CD4-positive, alpha-beta T cell treated with Interleukin-4 for 4 hours (primary cell): ENCODE results near the gene LELP1.
A peak's percentile ranks its signal among the peaks of the same experiment; 100 is the strongest.
"Not testable (repeated sequence)": the region's sequence is repeated elsewhere in the genome, so short reads cannot be mapped to it uniquely, and the experiment has no call there.

Experiments used
- DNase-seq: peaks from one replicate; pipeline ENCODE4 v3.0.0-alpha.2; 2020

Gene LELP1

DNA sequence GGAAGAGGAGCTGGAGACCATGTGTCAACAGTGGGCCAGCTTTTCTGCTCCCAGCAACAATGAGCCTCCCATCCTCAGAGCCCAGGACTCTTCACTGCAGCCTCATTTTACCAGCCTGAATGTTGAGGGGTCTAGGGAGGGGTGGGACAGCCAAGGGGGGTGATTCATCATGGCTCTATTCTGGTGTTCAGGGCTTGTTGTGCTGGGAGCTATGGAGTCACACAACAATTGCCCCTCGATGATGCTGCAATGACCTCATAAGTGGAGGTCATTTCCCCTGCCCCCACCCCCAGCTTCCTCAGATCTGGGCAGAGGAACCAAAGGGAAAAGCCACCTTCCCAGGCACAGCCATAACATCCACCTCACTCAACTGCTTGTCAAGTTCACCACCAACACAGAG is at the start of gene LELP1:
TSS of gene LELP1 (plus strand) at position 301 of the 400 bp plus-strand sequence. CDS start 1,278 bp downstream, outside the sequence.
- no peak for DNase-seq

DNA sequence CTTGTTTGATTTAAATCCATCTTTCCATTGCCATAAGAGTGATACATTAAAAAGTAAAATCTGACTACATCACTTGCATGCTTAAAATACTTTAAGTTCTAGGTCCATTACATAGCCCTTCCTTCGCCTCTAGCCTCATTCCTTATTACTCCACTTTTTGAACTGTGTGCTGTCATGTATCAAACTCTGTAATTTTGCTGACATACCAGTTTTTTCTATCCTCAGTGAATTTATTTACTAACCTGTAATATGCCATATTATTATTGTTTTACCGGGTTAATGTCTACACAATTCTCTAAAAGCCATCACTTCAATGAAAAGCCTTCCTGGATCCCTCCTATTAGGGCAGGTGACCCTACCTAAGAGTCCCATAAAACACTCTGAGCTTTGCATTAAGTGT is 47.7 kb upstream of the LELP1 start:
- DNase-seq, result no peak

DNA sequence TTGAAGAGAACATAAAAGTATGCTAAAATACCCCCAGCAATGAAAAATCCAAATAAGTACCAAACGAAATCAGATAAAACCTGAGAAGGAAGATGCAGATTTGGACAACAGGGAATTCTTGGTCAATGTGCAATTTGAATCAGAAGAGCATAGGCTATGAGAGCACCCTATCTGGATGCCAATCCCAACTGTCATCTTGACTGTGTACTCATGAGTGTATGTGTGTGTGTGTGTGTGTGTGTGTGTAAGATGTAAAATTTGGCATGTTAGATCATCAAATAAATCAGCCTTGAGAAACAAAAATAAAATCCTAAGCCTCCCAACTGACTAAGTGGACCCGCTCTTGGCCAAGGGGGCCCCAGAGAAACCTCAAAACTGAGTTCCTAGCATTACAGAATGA is 34.5 kb upstream of the LELP1 start:
- no peak for DNase-seq

DNA sequence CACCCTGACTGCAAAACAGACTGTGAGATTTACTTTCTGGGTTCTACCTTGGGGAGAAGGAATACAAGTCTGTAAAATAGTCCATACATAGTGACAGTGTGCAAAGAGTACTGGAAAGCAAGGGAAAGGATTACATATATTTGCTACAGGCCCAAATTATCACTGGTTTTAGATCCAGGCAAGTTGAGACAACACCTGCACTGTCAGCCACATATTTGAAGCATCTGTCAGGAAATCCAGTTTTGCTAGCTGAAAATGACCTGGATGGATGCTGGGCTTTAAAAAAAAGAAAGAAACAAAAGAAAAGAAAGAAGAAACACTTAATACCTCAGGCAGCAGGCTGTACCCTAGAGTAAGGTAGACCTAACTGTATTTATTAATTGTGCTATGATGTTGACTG is 28.6 kb upstream of the LELP1 start:
- DNase-seq, result no peak

DNA sequence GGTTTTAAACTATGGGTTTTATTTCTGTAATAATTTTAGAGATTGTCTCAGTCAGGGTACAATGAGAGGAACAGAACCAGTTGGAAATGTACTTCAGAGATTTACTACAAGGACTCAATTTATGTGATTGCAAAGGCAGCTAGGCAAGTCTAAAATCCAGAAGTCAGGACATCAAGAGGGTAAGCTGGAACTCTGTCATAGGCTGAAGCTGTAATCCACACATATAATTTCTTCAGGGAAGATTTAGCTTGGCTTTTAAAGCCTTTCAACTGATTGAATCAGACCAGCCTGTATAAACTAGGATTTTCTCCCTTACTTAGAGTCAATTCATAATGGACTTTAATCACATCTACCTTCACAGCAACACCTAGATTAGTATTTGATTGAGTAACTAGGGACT is 24.3 kb upstream of the LELP1 start:
- DNase-seq, result no peak

DNA sequence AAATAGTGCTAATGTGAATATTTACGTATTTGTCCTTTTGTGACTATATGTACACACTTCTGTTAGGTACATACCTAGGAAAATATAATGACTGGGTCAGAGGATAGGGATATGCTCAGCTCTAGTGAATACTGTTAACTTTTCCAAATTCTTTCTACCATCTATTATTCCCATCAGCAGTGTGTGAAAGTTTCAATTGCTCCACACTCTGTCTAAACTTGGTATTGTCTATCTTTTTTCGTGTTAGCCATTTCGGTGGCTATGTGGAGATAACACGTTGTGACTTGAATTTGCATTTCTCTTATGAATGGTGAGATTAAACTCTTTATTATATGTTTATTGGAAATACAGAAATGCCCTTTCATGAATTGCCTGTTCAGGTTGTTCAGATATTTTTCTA is 22.7 kb upstream of the LELP1 start:
- no peak for DNase-seq

DNA sequence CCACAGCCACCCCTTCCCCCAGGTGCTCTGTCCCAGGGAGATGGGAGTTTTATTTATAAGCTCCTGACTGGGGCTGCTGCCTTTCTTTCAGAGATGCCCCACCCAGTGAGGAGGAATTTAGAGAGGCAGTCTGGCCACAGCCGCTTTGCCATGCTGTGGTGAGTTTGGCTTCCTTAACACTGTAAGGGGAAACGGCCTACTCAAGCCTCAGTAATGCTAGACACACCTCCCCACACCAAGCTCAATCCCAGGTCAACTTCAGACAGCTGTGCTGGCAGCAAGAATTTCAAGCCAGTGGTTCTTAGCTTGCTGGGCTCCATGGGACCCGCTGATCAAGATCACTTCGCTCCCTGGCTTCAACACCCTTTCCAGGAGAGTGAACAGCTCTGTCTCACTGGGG is 14.9 kb upstream of the LELP1 start:
- not testable (repeated sequence) for DNase-seq

DNA sequence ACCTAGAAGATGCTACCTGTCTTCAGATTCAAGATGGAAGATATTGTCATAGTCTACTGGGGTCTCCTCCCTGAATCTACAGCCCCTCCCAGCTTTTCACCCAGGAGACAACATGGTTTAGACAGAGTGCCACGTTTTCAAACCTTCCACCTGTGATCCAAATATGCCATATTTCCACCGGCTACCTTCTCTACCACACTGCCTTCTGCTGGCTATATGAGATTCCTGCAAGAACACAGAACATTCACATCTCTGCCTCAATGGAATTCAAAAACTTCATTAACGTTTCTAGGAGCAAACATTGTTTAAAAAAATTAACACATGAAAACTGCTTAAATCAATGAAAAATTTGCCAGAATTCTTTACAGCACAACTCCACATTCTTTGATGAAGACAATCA is 12.9 kb upstream of the LELP1 start:
- DNase-seq, result no peak

DNA sequence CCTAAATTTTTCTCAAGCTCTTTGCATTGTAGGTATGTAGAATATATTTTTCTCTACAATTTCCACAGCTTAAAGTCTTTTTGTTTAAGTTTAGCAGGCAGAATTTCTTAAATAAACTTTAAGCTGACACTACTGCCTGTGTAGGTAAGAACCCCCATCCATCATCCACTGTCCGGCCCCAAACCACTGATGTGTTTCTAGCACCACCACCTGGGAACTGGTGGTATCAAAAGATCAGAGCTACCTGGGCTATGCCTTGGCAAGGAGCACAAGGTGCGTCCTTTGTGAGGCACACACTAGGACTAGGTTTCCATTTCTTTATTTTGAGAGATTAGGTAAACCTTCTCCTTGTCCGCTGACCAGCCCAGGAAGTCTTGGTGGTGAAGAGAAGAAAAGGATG is 10.5 kb upstream of the LELP1 start:
- DNase-seq, result no peak

DNA sequence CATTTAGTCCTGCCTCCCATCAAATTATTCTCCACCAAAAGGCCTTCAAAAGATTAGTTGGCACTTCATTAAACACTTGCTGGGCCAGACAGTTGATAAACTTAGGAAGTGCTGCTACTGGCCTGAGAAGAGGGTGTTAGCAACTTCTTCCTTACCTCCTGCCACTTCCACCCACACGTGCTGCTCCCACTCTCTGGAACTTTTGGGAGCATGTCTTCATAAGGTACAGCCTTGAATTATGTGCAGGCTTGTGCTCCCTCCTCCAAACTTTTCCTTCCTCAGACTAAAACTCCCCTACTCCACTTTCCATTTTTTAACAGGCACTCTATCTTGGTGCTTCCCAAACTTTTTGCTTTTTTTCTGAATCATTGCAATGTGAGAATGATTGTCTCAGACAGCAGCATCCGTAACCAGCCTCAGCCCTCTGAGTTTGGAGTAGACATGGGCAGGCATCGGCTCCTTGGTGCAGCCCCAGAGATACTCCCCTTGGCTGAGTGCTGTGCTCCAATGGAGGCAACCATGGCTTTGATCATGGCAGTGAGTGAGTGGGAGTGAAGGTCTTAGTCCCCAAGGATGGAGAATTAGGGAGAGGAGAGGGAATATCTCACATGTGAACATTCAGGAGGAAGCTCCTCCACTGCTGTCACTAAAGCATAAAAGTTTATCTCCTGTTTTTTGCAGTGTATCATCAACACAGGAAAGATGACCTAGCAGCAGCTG is 8.7 kb upstream of the LELP1 start:
- DNase-seq, result no peak

DNA sequence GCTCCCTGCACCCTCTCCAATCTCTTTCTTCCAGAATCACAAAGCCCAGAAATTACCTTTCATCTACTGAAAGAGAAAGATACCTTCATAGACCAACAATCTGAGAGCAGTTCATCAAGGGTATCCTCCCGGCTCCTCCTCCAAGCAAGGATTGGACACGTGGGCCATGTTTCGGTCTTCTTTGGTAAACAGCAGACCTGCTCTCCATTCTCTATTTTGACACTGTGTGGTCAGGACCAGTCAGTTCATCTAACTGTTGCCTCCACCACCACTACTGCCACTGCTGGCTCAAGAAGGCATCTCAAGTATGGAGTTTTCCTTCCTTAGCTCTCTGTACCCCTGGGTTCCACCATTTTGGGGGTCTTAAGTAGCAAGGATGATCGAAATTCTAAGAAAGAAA is 8.0 kb upstream of the LELP1 start:
- DNase-seq, result no peak

DNA sequence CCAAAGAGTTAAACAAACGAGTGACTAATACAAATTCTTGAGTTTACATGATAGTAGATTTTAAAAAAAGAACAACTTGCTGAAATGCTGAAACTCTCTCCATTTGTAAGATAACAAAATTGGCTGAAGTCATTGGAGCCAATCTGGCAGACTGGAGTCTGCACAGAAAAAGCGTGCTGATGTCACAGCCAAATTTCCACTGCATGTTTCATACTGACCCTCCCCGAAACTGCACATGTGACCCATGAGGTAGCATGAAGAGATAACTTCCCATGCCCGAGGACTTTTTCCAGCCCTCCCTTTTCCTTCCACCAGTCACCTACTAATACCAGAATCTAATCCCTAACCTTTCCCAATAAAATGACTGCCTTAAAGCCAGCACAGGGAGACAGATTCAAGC is 1.2 kb upstream of the LELP1 start:
- no peak for DNase-seq

DNA sequence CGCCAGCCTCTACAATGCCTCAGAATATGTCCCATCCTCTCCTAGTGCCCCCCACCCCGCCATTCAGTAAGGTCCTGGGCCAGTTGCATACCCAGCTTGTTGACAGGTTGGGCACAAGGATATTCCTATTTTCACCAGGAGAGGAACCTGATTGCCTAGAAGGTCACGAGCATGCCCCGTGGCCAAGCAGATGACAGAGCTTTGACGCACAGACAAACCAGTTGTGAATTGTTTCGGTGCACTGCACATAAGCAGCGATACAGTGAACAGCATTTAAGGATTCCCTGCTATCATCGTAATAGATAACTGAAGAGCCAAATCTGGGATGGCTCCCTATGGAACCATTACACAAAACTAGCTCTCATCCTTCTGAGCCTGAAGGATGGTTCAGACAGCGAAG is 3.4 kb downstream of the LELP1 start:
- DNase-seq, result no peak

DNA sequence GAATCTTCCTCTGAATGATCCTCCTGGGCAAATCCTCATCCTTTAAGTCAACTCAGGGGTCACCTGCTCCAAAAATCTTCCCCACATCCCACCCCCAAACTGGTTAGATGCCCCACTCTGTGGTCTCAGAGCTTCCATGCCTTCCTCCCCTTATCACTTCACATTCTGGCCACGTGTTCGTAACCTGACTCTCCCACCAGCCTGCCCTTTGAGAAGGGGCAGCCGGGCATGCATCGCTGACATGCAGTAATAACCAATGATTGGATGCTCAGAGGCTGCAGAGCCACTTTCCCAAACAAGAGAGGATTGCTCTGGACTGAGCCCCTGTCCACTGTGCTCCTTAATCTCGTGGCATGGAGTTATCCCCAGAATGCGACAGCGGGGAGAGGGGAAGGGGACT is 7.0 kb downstream of the LELP1 start:
- no peak for DNase-seq

DNA sequence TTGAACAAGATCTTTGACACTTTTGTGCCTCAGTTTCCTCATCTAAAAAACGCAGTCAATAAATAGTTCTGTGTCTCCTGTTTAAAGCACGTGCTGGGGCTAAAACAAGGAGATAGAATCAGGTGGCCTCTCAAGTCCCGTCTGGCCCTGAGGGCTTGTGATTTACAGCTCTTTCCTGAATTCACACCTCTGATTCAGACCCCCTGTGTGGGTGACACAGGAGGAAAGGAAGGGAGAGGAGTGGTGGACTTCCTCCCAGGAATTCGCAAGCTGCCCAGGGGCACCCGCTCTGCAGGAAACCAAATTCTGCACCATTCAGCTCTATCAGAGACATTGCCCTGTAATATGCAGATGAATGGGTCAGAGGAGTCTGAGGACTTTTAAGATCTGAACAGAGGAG is 9.0 kb downstream of the LELP1 start:
- no peak for DNase-seq

DNA sequence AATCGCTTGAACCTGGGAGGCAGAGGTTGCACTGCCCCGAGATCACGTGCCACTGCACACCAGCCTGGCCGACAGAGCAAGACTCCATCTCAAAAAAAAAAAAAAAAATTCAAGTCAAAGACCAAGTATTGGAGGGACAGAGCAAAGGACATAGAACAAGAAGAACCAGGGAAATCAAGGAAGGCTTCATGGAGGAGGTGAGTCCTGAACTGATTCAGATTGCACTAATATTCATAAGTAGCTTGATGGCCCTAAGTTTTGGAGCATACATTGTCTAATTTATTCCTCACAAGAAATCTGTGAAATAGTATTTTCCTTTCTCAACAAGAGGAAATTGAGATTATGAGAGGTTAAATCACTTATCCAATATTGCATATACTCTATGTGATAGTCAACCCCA is 10.3 kb downstream of the LELP1 start:
- DNase-seq, result no peak

DNA sequence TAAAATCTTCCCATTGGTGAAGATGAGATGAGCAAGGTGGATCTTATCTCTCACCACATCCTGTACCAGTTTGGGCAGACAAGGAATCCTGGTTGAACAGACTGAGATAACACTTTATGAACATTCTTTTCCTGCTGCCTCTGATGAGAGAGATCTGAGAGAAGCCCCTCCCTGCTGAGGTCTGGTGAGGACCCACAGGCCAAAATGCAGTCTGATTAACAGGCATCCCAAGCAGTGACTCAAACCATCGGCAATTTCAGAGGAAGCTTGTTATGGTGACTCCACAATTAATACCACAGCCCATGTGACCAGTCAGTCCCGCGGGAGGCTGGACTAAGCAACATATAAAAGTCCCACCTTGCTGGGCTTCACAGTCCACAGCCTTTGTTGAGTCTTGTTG is 14.0 kb downstream of the LELP1 start, which contains the start of gene PRR9:
TSS of gene PRR9 (plus strand) at position 373 of the 400 bp plus-strand sequence. CDS start 561 bp downstream, outside the sequence.
- no peak for DNase-seq

DNA sequence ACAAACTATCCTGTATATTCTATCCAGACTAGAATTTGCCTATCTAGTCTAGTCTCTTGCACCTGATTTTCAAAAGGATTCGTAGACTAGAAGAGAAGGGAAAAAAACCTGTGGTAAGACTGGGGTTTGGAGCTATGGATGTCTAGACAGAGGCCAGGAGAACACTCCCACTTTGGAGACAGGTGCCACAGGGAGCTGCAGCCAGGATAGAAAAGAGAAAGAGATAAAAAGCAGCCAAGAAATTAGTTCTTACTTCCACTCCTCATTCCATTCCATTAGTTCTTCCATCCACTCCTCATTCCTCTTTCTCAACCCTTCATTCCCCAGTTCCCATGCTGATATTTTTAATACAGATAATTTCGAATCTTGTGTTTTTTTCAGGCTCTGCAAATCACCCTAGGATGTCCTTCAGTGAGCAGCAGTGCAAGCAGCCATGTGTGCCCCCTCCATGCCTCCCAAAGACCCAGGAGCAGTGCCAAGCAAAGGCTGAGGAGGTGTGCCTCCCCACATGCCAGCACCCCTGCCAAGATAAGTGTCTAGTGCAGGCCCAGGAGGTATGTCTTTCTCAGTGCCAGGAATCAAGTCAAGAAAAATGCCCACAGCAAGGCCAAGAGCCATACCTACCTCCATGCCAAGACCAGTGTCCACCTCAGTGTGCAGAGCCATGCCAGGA is 14.7 kb downstream of the LELP1 start:
- DNase-seq, result no peak

DNA sequence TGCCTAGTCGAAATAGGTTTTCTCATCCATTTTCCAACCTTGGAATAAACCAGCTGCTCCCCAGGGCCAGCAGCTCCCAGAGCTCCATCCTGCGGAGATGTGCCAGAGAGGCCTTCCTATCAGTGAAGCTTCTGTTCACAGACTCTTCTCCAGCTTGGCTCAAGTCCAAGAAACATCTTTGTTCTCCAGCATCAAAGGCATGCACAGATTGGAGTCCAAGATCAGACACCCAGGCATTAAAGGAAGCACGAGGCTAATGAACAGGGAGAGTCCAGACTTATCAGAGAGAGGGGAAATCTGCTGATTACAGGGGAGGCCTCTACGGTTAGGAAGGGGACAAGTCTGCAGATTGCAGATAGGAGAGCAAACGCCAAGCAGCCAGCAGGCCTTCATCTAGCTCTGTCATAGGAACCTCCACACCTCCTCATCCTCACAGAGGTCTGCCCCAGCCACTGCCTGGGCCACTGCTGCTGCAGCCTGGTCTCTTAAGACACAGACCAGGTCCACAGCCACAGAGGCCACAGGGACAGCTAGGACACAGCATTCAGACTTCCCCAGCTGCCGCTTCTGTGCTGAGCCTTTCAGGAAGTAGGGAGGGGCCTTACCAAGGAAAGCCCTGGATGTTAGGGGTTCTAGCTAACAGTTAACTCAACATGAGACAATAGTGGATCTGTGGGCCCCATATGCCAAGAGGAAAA is 17.5 kb downstream of the LELP1 start:
- no peak for DNase-seq

DNA sequence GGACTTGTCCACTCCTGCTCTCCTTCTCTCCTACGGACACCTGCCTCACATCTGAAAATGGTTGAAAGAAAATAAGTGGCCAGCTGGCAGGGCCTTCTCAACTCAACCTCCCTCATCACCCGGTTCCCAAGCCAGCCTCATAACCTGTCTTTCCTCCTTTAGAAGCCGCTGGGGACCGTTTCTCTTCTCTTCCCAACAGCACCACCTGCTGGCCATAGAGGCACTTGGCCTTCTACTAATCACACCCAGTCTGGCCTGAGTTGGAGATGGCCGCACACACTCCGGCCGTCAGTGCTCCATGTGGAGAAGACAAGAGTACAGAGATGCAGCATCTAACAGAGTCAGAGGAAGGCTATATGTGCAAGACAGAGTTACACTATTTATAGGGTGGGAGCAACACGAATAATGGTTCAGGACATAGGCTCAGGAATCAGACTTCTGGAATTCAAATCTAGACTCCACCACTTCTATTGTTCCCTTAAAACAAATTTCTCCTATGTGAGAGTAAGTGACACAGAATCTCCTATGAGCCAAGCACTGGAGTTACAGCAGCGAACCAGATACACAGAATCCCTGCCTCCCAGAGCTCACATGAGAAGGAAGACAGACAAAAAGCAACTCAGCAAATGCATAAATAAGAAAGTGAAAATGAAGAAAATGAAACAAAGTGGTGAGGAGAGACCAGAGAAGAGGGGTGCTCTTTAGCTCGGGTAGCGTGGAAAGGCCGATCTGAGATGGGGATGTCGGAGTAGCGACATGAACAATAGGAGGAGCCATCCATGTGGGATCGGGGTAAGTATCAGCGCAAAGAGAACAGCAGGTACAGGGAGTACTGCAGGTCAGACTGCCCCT is 20.0 kb downstream of the LELP1 start:
- peak; percentile 44 for DNase-seq

DNA sequence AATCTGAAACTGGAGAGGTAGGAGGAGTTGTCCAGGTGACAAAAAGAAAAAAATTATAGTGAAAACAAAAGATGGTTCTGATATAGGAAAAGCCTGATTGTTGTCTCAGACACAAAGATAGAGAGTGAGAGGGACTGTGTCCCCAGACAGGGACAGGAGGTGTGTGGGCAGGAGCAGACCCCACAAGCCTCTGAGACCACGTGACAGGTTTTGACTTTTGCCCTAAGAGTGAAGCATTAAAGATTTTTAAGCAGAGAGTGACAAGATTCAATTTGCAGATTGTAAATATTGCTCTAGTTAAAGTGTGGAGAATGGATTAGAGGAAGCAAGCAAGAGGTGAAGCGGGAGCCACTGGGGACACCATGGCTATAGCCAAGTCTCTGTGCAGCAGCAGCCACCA is 24.6 kb downstream of the LELP1 start:
- no peak for DNase-seq

DNA sequence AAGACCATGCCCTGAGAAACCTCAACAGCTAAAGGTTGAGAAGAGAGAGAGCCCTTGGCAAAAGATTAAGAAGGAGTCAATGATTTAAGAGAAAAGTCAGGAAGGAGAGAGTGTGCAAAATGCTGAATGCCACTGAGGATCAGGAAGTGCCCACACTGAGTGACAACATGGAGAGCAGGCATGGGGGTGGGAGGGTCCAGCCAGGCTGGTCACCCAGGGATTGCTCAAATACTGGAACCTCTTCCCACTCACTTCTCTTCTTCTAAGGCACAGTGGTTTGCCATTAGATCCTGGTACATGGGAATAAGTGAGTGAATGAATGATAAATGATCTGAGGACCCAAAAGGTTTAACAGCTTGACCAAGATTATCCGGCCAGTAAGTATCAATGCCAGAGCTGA is 25.3 kb downstream of the LELP1 start:
- DNase-seq, result no peak
